ENCODE data around the gene PDGFRA. TPM values are rescaled to one million over a fixed set of nuclear protein-coding genes. Genes with fewer than 3 reads are reported as not detected.
A peak's percentile ranks its signal among the peaks of the same experiment; 100 is the strongest.

PDGFRA gene
- total RNA-seq, 4 donors from 2014 or later = 95.2 to 181 (median 114) TPM

GRCh38 chr4:54255881-54256280, 26.8 kb downstream of the PDGFRA start:
- Histone ChIP-seq H3K27me3 (no peaks in the 10 kb centered on the region), H3K36me3 (no peaks in the 10 kb centered on the region), H3K9me3 (no peaks in the 10 kb centered on the region), H3K27ac (replicated peaks in 1 of 4) (peak overlapping the region in 1 of 4 donors; percentile 13), H3K4me1 (no peaks in the 10 kb centered on the region), H3K4me3 (no peak overlapping the region)
- peak; percentile 89 for DNase-seq (ENCODE audit: extremely low spot score)
- WGBS = 95% methylated on average over 2 of the region's 2 CpGs
- intact Hi-C loops (cut with DNase I) = no loop called here
- TF ChIP-seq EP300 (IDR thresholded peaks at IDR 0.05) = no peak
- no peak for TF ChIP-seq CTCF (IDR thresholded peaks at IDR 0.05)
- TF ChIP-seq POLR2A (IDR thresholded peaks at IDR 0.05; ENCODE audit: low read depth) = no peak
- no peak for TF ChIP-seq POLR2AphosphoS5 (IDR thresholded peaks at IDR 0.05)

GRCh38 chr4:54256491-54257486, 27.7 kb downstream of the PDGFRA start:
- intact Hi-C loops (cut with DNase I) = no loop called here
- DNase-seq (ENCODE audit: extremely low spot score) = peak; percentile 53
- 92% methylated on average over 11 of the region's 11 CpGs for WGBS
- H3K4me3 ChIP-seq = no peak overlapping the region
- no peaks in the 10 kb centered on the region for H3K4me1 ChIP-seq
- no peaks in the 10 kb centered on the region for H3K36me3 ChIP-seq
- no peaks in the 10 kb centered on the region for H3K27me3 ChIP-seq
- TF ChIP-seq CTCF (IDR thresholded peaks at IDR 0.05) (no peak), POLR2AphosphoS5 (IDR thresholded peaks at IDR 0.05) (no peak), EP300 (IDR thresholded peaks at IDR 0.05) (no peak)
- peak overlapping the region in 1 of 4 donors; percentile 13 for H3K27ac ChIP-seq (replicated peaks in 1 of 4)
- no peaks in the 10 kb centered on the region for H3K9me3 ChIP-seq

DNA sequence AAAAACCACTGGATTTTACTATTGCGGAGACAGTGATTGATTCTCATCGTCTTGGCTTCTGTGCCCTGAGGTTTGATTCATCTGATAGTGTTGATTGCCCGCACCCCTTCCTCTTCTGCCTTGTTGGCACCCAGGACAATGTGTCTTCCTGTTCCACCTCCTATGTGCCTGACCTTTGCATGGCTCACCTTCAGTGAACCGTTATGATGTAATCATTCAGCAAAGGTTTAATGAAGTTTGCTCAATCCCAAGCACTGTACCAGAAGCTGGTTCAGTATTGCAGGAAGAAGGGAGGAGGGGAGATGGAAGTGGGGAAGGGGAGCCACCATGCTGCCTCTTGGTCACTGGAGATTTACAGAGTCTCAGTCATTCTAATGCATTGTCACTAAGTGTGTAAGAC, 36.3 kb downstream of the PDGFRA start:
- intact Hi-C loops (cut with DNase I) = no loop called here
- DNase-seq (ENCODE audit: extremely low spot score) = no peak
- Histone ChIP-seq H3K4me3 (no peak overlapping the region), H3K4me1 (no peaks in the 10 kb centered on the region), H3K36me3 (peaks cover 0 to 8% (median 0%) of the 10 kb centered on the region in 4 donors), H3K27ac (replicated peaks in 1 of 4) (no peak overlapping the region), H3K27me3 (peaks cover 0 to 4% (median 0%) of the 10 kb centered on the region in 4 donors), H3K9me3 (no peaks in the 10 kb centered on the region)
- 87% methylated on average over 4 of the region's 4 CpGs for WGBS
- TF ChIP-seq POLR2AphosphoS5 (IDR thresholded peaks at IDR 0.05) = no peak

GRCh38 chr4:54268151-54268550, 39.1 kb downstream of the PDGFRA start:
- H3K9me3 ChIP-seq = no peaks in the 10 kb centered on the region
- no peak overlapping the region for H3K27ac ChIP-seq (replicated peaks in 1 of 4)
- H3K36me3 ChIP-seq = peaks cover 0 to 4% (median 0%) of the 10 kb centered on the region in 4 donors
- DNase-seq (ENCODE audit: extremely low spot score) = no peak
- H3K4me1 ChIP-seq = no peaks in the 10 kb centered on the region
- intact Hi-C loops (cut with DNase I) = no loop called here
- H3K4me3 ChIP-seq = no peak overlapping the region
- no peak for TF ChIP-seq CTCF (IDR thresholded peaks at IDR 0.05)
- no peak for TF ChIP-seq POLR2AphosphoS5 (IDR thresholded peaks at IDR 0.05)
- no peak for TF ChIP-seq POLR2A (IDR thresholded peaks at IDR 0.05; ENCODE audit: low read depth)
- TF ChIP-seq EP300 (IDR thresholded peaks at IDR 0.05) = no peak
- H3K27me3 ChIP-seq = peaks cover 0 to 4% (median 0%) of the 10 kb centered on the region in 4 donors

GRCh38 chr4:54271464-54271863, 42.4 kb downstream of the PDGFRA start:
- no peak overlapping the region for H3K4me3 ChIP-seq
- intact Hi-C loops (cut with DNase I) = no loop called here
- H3K9me3 ChIP-seq = no peaks in the 10 kb centered on the region
- H3K27me3 ChIP-seq = no peaks in the 10 kb centered on the region
- H3K27ac ChIP-seq (replicated peaks in 1 of 4) = no peak overlapping the region
- DNase-seq (ENCODE audit: extremely low spot score) = no peak
- H3K36me3 ChIP-seq = peaks cover 0 to 4% (median 0%) of the 10 kb centered on the region in 4 donors
- no peak for TF ChIP-seq POLR2A (IDR thresholded peaks at IDR 0.05; ENCODE audit: low read depth)
- no peak for TF ChIP-seq POLR2AphosphoS5 (IDR thresholded peaks at IDR 0.05)
- TF ChIP-seq CTCF (IDR thresholded peaks at IDR 0.05) = no peak
- no peak for TF ChIP-seq EP300 (IDR thresholded peaks at IDR 0.05)
- peaks cover 0 to 9% (median 5%) of the 10 kb centered on the region in 4 donors for H3K4me1 ChIP-seq
